Ishikawa (cell line): ENCODE measurements around the gene NPAS4.

Experiments
- CEBPB ChIP-seq: IDR thresholded peaks from 2 replicates; pipeline ENCODE4 v1.6.1; 2012
- CREB1 ChIP-seq: IDR thresholded peaks from 2 replicates; pipeline ENCODE4 v1.6.1; 2012; ENCODE audit warnings: low read depth
- EP300 ChIP-seq: IDR thresholded peaks from 2 replicates; pipeline ENCODE4 v1.6.1; 2012; ENCODE audit warnings: borderline replicate concordance
- TF ChIP-seq, protein P1 (sequence below): IDR thresholded peaks from 2 replicates; pipeline ENCODE4 v1.6.1; 2012
- TF ChIP-seq, protein P2 (sequence below): IDR thresholded peaks from 2 replicates; pipeline ENCODE4 v1.6.1; 2012; ENCODE audit warnings: low read depth, mild to moderate bottlenecking
- TF ChIP-seq, protein P3 (sequence below): IDR thresholded peaks from 2 replicates; pipeline ENCODE4 v1.6.1; 2012

DNA sequence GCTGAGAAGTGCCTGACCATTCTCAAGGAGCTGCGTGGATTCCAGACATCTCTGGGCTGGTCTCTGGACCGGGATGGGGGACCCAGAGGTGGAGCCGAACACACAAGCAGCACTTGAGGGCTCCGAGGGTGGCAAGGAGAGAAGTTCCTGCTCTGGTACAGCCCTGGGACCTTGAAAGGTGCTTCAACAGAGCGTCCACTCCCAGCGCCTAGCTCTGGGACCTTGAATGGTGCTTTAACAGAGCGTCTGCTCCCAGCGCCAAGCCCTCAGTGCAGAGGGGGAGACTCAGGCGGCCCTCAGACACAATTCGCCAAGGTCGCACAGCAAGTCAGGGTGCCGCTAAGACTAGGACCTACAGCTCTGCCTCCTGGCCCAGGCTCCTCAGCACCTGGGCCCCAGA is 10.6 kb upstream of the NPAS4 start:
- TF ChIP-seq EP300 (no peak), CEBPB (no peak), CREB1 (no peak)
- TF ChIP-seq, protein P1, sequence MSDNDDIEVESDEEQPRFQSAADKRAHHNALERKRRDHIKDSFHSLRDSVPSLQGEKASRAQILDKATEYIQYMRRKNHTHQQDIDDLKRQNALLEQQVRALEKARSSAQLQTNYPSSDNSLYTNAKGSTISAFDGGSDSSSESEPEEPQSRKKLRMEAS = no peak
- TF ChIP-seq, protein P2, sequence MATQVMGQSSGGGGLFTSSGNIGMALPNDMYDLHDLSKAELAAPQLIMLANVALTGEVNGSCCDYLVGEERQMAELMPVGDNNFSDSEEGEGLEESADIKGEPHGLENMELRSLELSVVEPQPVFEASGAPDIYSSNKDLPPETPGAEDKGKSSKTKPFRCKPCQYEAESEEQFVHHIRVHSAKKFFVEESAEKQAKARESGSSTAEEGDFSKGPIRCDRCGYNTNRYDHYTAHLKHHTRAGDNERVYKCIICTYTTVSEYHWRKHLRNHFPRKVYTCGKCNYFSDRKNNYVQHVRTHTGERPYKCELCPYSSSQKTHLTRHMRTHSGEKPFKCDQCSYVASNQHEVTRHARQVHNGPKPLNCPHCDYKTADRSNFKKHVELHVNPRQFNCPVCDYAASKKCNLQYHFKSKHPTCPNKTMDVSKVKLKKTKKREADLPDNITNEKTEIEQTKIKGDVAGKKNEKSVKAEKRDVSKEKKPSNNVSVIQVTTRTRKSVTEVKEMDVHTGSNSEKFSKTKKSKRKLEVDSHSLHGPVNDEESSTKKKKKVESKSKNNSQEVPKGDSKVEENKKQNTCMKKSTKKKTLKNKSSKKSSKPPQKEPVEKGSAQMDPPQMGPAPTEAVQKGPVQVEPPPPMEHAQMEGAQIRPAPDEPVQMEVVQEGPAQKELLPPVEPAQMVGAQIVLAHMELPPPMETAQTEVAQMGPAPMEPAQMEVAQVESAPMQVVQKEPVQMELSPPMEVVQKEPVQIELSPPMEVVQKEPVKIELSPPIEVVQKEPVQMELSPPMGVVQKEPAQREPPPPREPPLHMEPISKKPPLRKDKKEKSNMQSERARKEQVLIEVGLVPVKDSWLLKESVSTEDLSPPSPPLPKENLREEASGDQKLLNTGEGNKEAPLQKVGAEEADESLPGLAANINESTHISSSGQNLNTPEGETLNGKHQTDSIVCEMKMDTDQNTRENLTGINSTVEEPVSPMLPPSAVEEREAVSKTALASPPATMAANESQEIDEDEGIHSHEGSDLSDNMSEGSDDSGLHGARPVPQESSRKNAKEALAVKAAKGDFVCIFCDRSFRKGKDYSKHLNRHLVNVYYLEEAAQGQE = no peak
- TF ChIP-seq, protein P3, sequence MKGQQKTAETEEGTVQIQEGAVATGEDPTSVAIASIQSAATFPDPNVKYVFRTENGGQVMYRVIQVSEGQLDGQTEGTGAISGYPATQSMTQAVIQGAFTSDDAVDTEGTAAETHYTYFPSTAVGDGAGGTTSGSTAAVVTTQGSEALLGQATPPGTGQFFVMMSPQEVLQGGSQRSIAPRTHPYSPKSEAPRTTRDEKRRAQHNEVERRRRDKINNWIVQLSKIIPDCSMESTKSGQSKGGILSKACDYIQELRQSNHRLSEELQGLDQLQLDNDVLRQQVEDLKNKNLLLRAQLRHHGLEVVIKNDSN = no peak
